WTC11 (cell line): ENCODE data around the gene CHCHD1. TPM values are rescaled to one million over a fixed set of nuclear protein-coding genes. Genes with fewer than 3 reads are reported as not detected.

Source experiments
- ATAC-seq: fragments of 200-7000 bp; cut with Tn5 transposase; 2 replicates; pipeline ENCODE4 v1.10.0; 2021; ENCODE audit warnings: mild to moderate bottlenecking, moderate library complexity
- CTCF ChIA-PET: fragments of 300-600 bp; sonication (Branson Sonifier 250); formaldehyde crosslinking; loops from one replicate; lab custom pipeline; 2021; ENCODE audit warnings: antibody characterized with exemption; lab: Charles Lee
- POLR2A ChIA-PET: fragments of 350-600 bp; sonication (Branson Sonifier 250); formaldehyde crosslinking; loops from one replicate; lab custom pipeline; 2021; ENCODE audit warnings: antibody characterized with exemption; lab: Charles Lee
- DNase-seq: peaks from one replicate; pipeline ENCODE4 v3.0.0; 2021; ENCODE audit warnings: low spot score
- H3K27ac Mint-ChIP-seq: 2 replicates; pipeline ENCODE4 v1.8.0; 2021; ENCODE audit warnings: mixed read lengths
- H3K27me3 Mint-ChIP-seq: 2 replicates; pipeline ENCODE4 v1.8.0; 2021; ENCODE audit warnings: low read depth, mild to moderate bottlenecking, moderate library complexity, mixed read lengths
- H3K36me3 Mint-ChIP-seq: 2 replicates; pipeline ENCODE4 v1.8.0; 2021; ENCODE audit warnings: mixed read lengths
- H3K4me1 Mint-ChIP-seq: 2 replicates; pipeline ENCODE4 v1.8.0; 2022; ENCODE audit warnings: mixed read lengths
- H3K4me3 Mint-ChIP-seq: 2 replicates; pipeline ENCODE4 v1.8.0; 2021; ENCODE audit warnings: mild to moderate bottlenecking, moderate library complexity, mixed read lengths
- H3K9me3 Mint-ChIP-seq: 2 replicates; pipeline ENCODE4 v1.8.0; 2021; ENCODE audit warnings: mixed read lengths
- CTCF ChIP-seq: fragments of 200-600 bp; IDR thresholded peaks from 2 replicates; pipeline ENCODE4 v1.8.0; 2022; ENCODE audit warnings: antibody characterized with exemption
- ESRRA ChIP-seq: sonication (generic); formaldehyde crosslinking; IDR thresholded peaks from 2 replicates; pipeline ENCODE4 v1.8.1; 2022; ENCODE audit warnings: mild to moderate bottlenecking, missing genetic modification reagents, borderline replicate concordance
- ETV6 ChIP-seq: sonication (generic); formaldehyde crosslinking; IDR thresholded peaks from 2 replicates; pipeline ENCODE4 v1.8.1; 2022; ENCODE audit warnings: mild to moderate bottlenecking, missing genetic modification reagents
- GRHL2 ChIP-seq: fragments of 250-450 bp; sonication (Bioruptor Pico); IDR thresholded peaks from 2 replicates; pipeline ENCODE4 v1.8.0; 2022; ENCODE audit warnings: mild to moderate bottlenecking, moderate library complexity; ENCODE audit not compliant: insufficient replicate concordance, severe bottlenecking
- IRF2 ChIP-seq: sonication (generic); formaldehyde crosslinking; IDR thresholded peaks from 2 replicates; pipeline ENCODE4 v1.8.0; 2022; ENCODE audit warnings: low read depth, missing genetic modification reagents, borderline replicate concordance
- OVOL2 ChIP-seq: fragments of 250-450 bp; sonication (Bioruptor Pico); IDR thresholded peaks from 2 replicates; pipeline ENCODE4 v1.9.0; 2021; ENCODE audit warnings: mild to moderate bottlenecking, borderline replicate concordance
- PREB ChIP-seq: sonication (generic); formaldehyde crosslinking; IDR thresholded peaks from 2 replicates; pipeline ENCODE4 v1.8.1; 2022; ENCODE audit warnings: mild to moderate bottlenecking, missing genetic modification reagents, moderate library complexity, borderline replicate concordance
- SMAD4 ChIP-seq: sonication (generic); formaldehyde crosslinking; IDR thresholded peaks from 2 replicates; pipeline ENCODE4 v1.8.0; 2022; ENCODE audit warnings: mild to moderate bottlenecking, missing genetic modification reagents
- TEAD4 ChIP-seq: sonication (generic); formaldehyde crosslinking; IDR thresholded peaks from 2 replicates; pipeline ENCODE4 v1.8.0; 2022; ENCODE audit warnings: mild to moderate bottlenecking, missing genetic modification reagents
- ZBTB21 ChIP-seq: sonication (generic); formaldehyde crosslinking; IDR thresholded peaks from 2 replicates; pipeline ENCODE4 v1.8.1; 2023; ENCODE audit warnings: mild to moderate bottlenecking, missing genetic modification reagents, borderline replicate concordance
- ZNF512 ChIP-seq: sonication (generic); formaldehyde crosslinking; IDR thresholded peaks from 2 replicates; pipeline ENCODE4 v1.8.1; 2022; ENCODE audit warnings: missing genetic modification reagents, borderline replicate concordance
- ZNF532 ChIP-seq: fragments of 250-450 bp; sonication (Bioruptor Pico); IDR thresholded peaks from 2 replicates; pipeline ENCODE4 v1.9.0; 2021; ENCODE audit warnings: mild to moderate bottlenecking, borderline replicate concordance
- total RNA-seq: library from RNA; stranded (reverse); gene quantifications from 3 replicates; pipeline ENCODE4 v1.2.3, GENCODE V29; 2021
- TF ChIP-seq, protein P1 (sequence below): sonication (generic); formaldehyde crosslinking; IDR thresholded peaks from 2 replicates; pipeline ENCODE4 v1.8.1; 2022; ENCODE audit warnings: low read depth, mild to moderate bottlenecking, moderate library complexity, missing genetic modification reagents, borderline replicate concordance
- TF ChIP-seq, protein P2 (sequence below): fragments of 250-450 bp; sonication (Bioruptor Pico); IDR thresholded peaks from 2 replicates; pipeline ENCODE4 v1.9.0; 2021; ENCODE audit warnings: mild to moderate bottlenecking
- TF ChIP-seq, protein P3 (sequence below): sonication (generic); formaldehyde crosslinking; IDR thresholded peaks from 2 replicates; pipeline ENCODE4 v1.8.0; 2022; ENCODE audit warnings: mild to moderate bottlenecking, missing genetic modification reagents
- TF ChIP-seq, protein P4 (sequence below): sonication (generic); formaldehyde crosslinking; IDR thresholded peaks from 2 replicates; pipeline ENCODE4 v1.8.0; 2022; ENCODE audit warnings: mild to moderate bottlenecking, missing genetic modification reagents
- TF ChIP-seq, protein P5 (sequence below): fragments of 250-450 bp; sonication (Bioruptor Pico); IDR thresholded peaks from 2 replicates; pipeline ENCODE4 v1.9.0; 2021; ENCODE audit warnings: moderate library complexity, mild to moderate bottlenecking, inconsistent platforms, borderline replicate concordance
- TF ChIP-seq, protein P6 (sequence below): fragments of 250-450 bp; sonication (Bioruptor Pico); IDR thresholded peaks from 2 replicates; pipeline ENCODE4 v1.8.0; 2021; ENCODE audit warnings: mild to moderate bottlenecking

Gene CHCHD1
- total RNA-seq, 1 experiment from 2014 or later = 45.9 TPM

- TF ChIP-seq CTCF (no peak), ZNF532 (no peak), SMAD4 (CRISPR knock-in tag) (no peak)
Observed at GRCh38 chr10:73812657-73813056, 30.8 kb downstream of the CHCHD1 start (continued).

GRCh38 chr10:73813333-73813732 is 31.5 kb downstream of the CHCHD1 start:
- H3K36me3 Mint-ChIP-seq = peaks cover 11% of the 10 kb centered on the region; the same call in 1 of the 2 replicates
- POLR2A ChIA-PET = no interaction called here
- TF ChIP-seq, protein P1, sequence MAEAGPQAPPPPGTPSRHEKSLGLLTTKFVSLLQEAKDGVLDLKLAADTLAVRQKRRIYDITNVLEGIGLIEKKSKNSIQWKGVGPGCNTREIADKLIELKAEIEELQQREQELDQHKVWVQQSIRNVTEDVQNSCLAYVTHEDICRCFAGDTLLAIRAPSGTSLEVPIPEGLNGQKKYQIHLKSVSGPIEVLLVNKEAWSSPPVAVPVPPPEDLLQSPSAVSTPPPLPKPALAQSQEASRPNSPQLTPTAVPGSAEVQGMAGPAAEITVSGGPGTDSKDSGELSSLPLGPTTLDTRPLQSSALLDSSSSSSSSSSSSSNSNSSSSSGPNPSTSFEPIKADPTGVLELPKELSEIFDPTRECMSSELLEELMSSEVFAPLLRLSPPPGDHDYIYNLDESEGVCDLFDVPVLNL = no peak
- TF ChIP-seq SMAD4 (CRISPR knock-in tag) (no peak), TEAD4 (no peak), ESRRA (CRISPR knock-in tag) (no peak), ZBTB21 (CRISPR knock-in tag) (no peak), GRHL2 (CRISPR knock-in tag) (no peak), PREB (CRISPR knock-in tag) (no peak), ZNF512 (no peak), IRF2 (CRISPR knock-in tag) (no peak), ETV6 (no peak), OVOL2 (CRISPR knock-in tag) (no peak)
- TF ChIP-seq, protein P2, sequence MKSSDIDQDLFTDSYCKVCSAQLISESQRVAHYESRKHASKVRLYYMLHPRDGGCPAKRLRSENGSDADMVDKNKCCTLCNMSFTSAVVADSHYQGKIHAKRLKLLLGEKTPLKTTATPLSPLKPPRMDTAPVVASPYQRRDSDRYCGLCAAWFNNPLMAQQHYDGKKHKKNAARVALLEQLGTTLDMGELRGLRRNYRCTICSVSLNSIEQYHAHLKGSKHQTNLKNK (CRISPR knock-in tag) = no peak
- TF ChIP-seq, protein P3, sequence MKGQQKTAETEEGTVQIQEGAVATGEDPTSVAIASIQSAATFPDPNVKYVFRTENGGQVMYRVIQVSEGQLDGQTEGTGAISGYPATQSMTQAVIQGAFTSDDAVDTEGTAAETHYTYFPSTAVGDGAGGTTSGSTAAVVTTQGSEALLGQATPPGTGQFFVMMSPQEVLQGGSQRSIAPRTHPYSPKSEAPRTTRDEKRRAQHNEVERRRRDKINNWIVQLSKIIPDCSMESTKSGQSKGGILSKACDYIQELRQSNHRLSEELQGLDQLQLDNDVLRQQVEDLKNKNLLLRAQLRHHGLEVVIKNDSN (CRISPR knock-in tag) = no peak
- TF ChIP-seq, protein P4, sequence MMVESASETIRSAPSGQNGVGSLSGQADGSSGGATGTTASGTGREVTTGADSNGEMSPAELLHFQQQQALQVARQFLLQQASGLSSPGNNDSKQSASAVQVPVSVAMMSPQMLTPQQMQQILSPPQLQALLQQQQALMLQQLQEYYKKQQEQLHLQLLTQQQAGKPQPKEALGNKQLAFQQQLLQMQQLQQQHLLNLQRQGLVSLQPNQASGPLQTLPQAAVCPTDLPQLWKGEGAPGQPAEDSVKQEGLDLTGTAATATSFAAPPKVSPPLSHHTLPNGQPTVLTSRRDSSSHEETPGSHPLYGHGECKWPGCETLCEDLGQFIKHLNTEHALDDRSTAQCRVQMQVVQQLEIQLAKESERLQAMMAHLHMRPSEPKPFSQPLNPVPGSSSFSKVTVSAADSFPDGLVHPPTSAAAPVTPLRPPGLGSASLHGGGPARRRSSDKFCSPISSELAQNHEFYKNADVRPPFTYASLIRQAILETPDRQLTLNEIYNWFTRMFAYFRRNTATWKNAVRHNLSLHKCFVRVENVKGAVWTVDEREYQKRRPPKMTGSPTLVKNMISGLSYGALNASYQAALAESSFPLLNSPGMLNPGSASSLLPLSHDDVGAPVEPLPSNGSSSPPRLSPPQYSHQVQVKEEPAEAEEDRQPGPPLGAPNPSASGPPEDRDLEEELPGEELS (CRISPR knock-in tag) = no peak
- TF ChIP-seq, protein P5, sequence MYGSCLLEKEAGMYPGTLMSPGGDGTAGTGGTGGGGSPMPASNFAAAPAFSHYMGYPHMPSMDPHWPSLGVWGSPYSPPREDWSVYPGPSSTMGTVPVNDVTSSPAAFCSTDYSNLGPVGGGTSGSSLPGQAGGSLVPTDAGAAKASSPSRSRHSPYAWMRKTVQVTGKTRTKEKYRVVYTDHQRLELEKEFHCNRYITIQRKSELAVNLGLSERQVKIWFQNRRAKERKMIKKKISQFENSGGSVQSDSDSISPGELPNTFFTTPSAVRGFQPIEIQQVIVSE (CRISPR knock-in tag) = no peak
- TF ChIP-seq, protein P6, sequence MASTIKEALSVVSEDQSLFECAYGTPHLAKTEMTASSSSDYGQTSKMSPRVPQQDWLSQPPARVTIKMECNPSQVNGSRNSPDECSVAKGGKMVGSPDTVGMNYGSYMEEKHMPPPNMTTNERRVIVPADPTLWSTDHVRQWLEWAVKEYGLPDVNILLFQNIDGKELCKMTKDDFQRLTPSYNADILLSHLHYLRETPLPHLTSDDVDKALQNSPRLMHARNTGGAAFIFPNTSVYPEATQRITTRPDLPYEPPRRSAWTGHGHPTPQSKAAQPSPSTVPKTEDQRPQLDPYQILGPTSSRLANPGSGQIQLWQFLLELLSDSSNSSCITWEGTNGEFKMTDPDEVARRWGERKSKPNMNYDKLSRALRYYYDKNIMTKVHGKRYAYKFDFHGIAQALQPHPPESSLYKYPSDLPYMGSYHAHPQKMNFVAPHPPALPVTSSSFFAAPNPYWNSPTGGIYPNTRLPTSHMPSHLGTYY (CRISPR knock-in tag) = no peak
- TF ChIP-seq, all 79 proteins: peak for 0
- CTCF ChIA-PET = interaction anchor here (0.9 to 4.0 kb wide), 2 partner anchors 13 to 66 kb away, joined by 4 to 15 read pairs; no protein-coding TSS in a partner anchor
- DNase-seq (no peak), ATAC-seq (no peak)
- Mint-ChIP-seq H3K27ac (no peak overlapping the region), H3K4me3 (no peak overlapping the region), H3K4me1 (peaks cover 10% of the 10 kb centered on the region), H3K9me3 (no peaks in the 10 kb centered on the region), H3K27me3 (no peaks in the 10 kb centered on the region)
